ENCODE measurements around the gene TEDC1.

TEDC1 gene

GRCh38 chr14:105503296-105503640, 12.2 kb downstream of the TEDC1 start:
- TF ChIP-seq CTCF (conservative IDR thresholded peaks at IDR 0.05; ENCODE audit: low read length) = no peak
- no peak for DNase-seq (ENCODE audit: low read depth)
- no peak overlapping the region for H3K4me3 ChIP-seq (ENCODE audit: low read length)

GRCh38 chr14:105503935-105504692, 13.1 kb downstream of the TEDC1 start:
- no peak overlapping the region for H3K4me3 ChIP-seq (ENCODE audit: low read length)
- no peak for DNase-seq (ENCODE audit: low read depth)
- no peak for TF ChIP-seq CTCF (conservative IDR thresholded peaks at IDR 0.05; ENCODE audit: low read length)

GRCh38 chr14:105505101-105505500, 14.1 kb downstream of the TEDC1 start:
- no peak overlapping the region for H3K4me3 ChIP-seq (ENCODE audit: low read length)
- no peak for DNase-seq (ENCODE audit: low read depth)
- no peak for TF ChIP-seq CTCF (conservative IDR thresholded peaks at IDR 0.05; ENCODE audit: low read length)

GRCh38 chr14:105507247-105507646, 16.2 kb downstream of the TEDC1 start:
- no peak overlapping the region for H3K4me3 ChIP-seq (ENCODE audit: low read length)
- TF ChIP-seq CTCF (conservative IDR thresholded peaks at IDR 0.05; ENCODE audit: low read length) = no peak
- no peak for DNase-seq (ENCODE audit: low read depth)

GRCh38 chr14:105508069-105508468, 17.0 kb downstream of the TEDC1 start:
- DNase-seq (ENCODE audit: low read depth) = no peak
- H3K4me3 ChIP-seq (ENCODE audit: low read length) = no peak overlapping the region
- TF ChIP-seq CTCF (conservative IDR thresholded peaks at IDR 0.05; ENCODE audit: low read length) = no peak

- no peak overlapping the region for H3K4me3 ChIP-seq (ENCODE audit: low read length)
- DNase-seq (ENCODE audit: low read depth) = no peak
- TF ChIP-seq CTCF (conservative IDR thresholded peaks at IDR 0.05; ENCODE audit: low read length) = no peak
These were observed 17.6 kb downstream of the TEDC1 start for GRCh38 chr14:105508601-105509000.

GRCh38 chr14:105517096-105517495, 26.1 kb downstream of the TEDC1 start:
- DNase-seq (ENCODE audit: low read depth) = no peak
- no peak overlapping the region for H3K4me3 ChIP-seq (ENCODE audit: low read length)
- no peak for TF ChIP-seq CTCF (conservative IDR thresholded peaks at IDR 0.05; ENCODE audit: low read length)
